GM23248 (cell line): ENCODE measurements around the gene MMAA. TPM values are rescaled to one million over a fixed set of nuclear protein-coding genes. Genes with fewer than 3 reads are reported as not detected.

Experiments
- DNase-seq: peaks from one replicate; pipeline ENCODE4 v3.0.0-alpha.2; 2015
- H2AFZ ChIP-seq: fragments of 200-600 bp; sonication (generic); 2 replicates; pipeline ENCODE4 v1.6.1; 2016; ENCODE audit warnings: antibody characterized with exemption
- H3F3A ChIP-seq: fragments of 200-600 bp; sonication (generic); 2 replicates; pipeline ENCODE4 v1.6.1; 2016; ENCODE audit warnings: mild to moderate bottlenecking, antibody characterized with exemption, mixed run types; ENCODE audit not compliant: insufficient read depth
- H3K27ac ChIP-seq: fragments of 200-600 bp; sonication (generic); 2 replicates; pipeline ENCODE4 v1.5.1; 2016; ENCODE audit warnings: mild to moderate bottlenecking
- H3K27me3 ChIP-seq: fragments of 200-600 bp; sonication (generic); replicated peaks from 2 replicates; pipeline ENCODE4 v1.6.1; 2016; ENCODE audit warnings: mild to moderate bottlenecking; ENCODE audit not compliant: insufficient read depth
- H3K36me3 ChIP-seq: fragments of 200-600 bp; sonication (generic); 2 replicates; pipeline ENCODE4 v1.6.1; 2016; ENCODE audit warnings: low read depth, mild to moderate bottlenecking
- H3K4me1 ChIP-seq: fragments of 200-600 bp; sonication (generic); 2 replicates; pipeline ENCODE4 v1.6.1; 2016; ENCODE audit warnings: mild to moderate bottlenecking; ENCODE audit not compliant: insufficient read depth
- H3K4me2 ChIP-seq: fragments of 200-600 bp; sonication (generic); one replicate; pipeline ENCODE4 v1.6.1; 2016; ENCODE audit warnings: mild to moderate bottlenecking; ENCODE audit not compliant: unreplicated experiment
- H3K4me3 ChIP-seq: fragments of 200-600 bp; sonication (generic); 2 replicates; pipeline ENCODE4 v1.5.1; 2016; ENCODE audit warnings: mild to moderate bottlenecking
- H3K79me2 ChIP-seq: fragments of 200-600 bp; sonication (generic); 2 replicates; pipeline ENCODE4 v1.6.1; 2016; ENCODE audit warnings: mild to moderate bottlenecking; ENCODE audit not compliant: insufficient read depth
- H3K9ac ChIP-seq: fragments of 200-600 bp; sonication (generic); 2 replicates; pipeline ENCODE4 v1.6.1; 2016; ENCODE audit warnings: mild to moderate bottlenecking
- H3K9me2 ChIP-seq: fragments of 200-600 bp; sonication (generic); 2 replicates; pipeline ENCODE4 v1.6.1; 2016; ENCODE audit warnings: mixed run types, mild to moderate bottlenecking, moderate library complexity; ENCODE audit not compliant: insufficient read depth
- H3K9me3 ChIP-seq: fragments of 200-600 bp; sonication (generic); one replicate; pipeline ENCODE4 v1.6.1; 2017; ENCODE audit warnings: low read depth
- H4K20me1 ChIP-seq: fragments of 200-600 bp; sonication (generic); 2 replicates; pipeline ENCODE4 v1.6.0; 2016; ENCODE audit not compliant: insufficient read depth
- EZH2 ChIP-seq: fragments of 200-600 bp; sonication (generic); IDR thresholded peaks from 2 replicates; pipeline ENCODE4 v1.6.1; 2018; ENCODE audit warnings: antibody characterized with exemption, mild to moderate bottlenecking; ENCODE audit not compliant: insufficient read depth, poor library complexity, severe bottlenecking
- EZH2phosphoT487 ChIP-seq: fragments of 200-600 bp; sonication (generic); IDR thresholded peaks from 2 replicates; pipeline ENCODE4 v1.6.1; 2018; ENCODE audit warnings: antibody characterized with exemption, moderate library complexity, mild to moderate bottlenecking, low read depth; ENCODE audit not compliant: insufficient read depth
- WGBS, 2 experiments: methylation state at CpG; one replicate each; pipeline ENCODE4 v1.1.6; 2015 to 2017; ENCODE audit warnings: low lambda C conversion rate in 2 of 2, low coverage in 1 of 2; ENCODE audit errors: missing lambda C conversion rate in 2 of 2; 5-methylcytosine and 5-hydroxymethylcytosine counted together
- in situ Hi-C: fragments of 300-500 bp; cut with MboI; formaldehyde crosslinking; loops from 2 replicates; pipeline ENCODE4 v1.15.0; 2020
- polyA plus RNA-seq: library from polyadenylated mRNA; unstranded; fragments of >200 nt; fragmentation: Nextera tagmentation; extraction: Ambion mirVana; gene quantifications from 2 replicates; pipeline ENCODE4 v1.2.1, GENCODE V29; 2016
- total RNA-seq: library from RNA; depleted of rRNA; stranded (reverse); fragments of >200 nt; shearing (Covaris generic); gene quantifications from 2 replicates; pipeline ENCODE4 v1.2.3, GENCODE V29; 2014

MMAA gene
- total and polyA plus RNA-seq, 2 experiments from 2014 or later, result 5.5 to 9.9 TPM

DNA sequence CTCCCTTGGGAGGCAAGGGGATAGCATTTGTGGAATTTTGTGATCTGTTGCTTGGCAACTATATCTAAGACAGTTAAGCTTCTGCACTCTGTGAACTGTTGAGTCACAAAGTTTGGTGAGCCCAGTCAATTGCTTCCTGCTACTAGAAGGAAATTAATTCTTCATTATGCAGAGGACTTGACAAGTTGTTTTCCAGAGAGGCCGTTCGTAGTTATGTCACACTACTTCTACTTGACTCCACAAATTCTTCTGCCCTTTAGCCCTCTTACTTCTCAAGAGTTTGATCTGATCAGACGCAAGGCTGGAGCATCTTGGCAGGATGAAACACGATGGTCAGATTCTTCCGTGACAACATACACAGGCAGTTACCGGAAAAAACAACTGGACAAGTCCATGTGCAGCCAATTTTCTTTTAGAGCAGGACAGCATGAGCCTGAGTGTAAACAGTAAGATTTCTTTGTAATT lies 60.8 kb downstream of the MMAA start, which contains the start of gene C4orf51:
C4orf51 (plus strand) TSS at position 156 of the 465 bp plus-strand sequence; CDS start at position 214, 58 bp downstream.
- in situ Hi-C loops, result no loop called here
- Histone ChIP-seq H3K79me2 (no peaks in the 10 kb centered on the region), H3K36me3 (no peaks in the 10 kb centered on the region), H3F3A (peaks cover 15% of the 10 kb centered on the region), H2AFZ (peak within 1 kb of the TSS; percentile 61), H3K4me2 (peak within 1 kb of the TSS; percentile 73), H3K27me3 (no peaks in the 10 kb centered on the region), H4K20me1 (no peaks in the 10 kb centered on the region), H3K9me3 (no peaks in the 10 kb centered on the region), H3K4me1 (peaks cover 29% of the 10 kb centered on the region), H3K27ac (peak within 1 kb of the TSS; percentile 86), H3K4me3 (no peak within 1 kb of the TSS), H3K9ac (peak within 1 kb of the TSS; percentile 52), H3K9me2 (no peaks in the 10 kb centered on the region)
- DNase-seq, result peak; percentile 70
- 25 to 31% methylated on average over 6 of the region's 6 CpGs for WGBS, 2 experiments
- TF ChIP-seq EZH2 (no peak), EZH2phosphoT487 (no peak)

DNA sequence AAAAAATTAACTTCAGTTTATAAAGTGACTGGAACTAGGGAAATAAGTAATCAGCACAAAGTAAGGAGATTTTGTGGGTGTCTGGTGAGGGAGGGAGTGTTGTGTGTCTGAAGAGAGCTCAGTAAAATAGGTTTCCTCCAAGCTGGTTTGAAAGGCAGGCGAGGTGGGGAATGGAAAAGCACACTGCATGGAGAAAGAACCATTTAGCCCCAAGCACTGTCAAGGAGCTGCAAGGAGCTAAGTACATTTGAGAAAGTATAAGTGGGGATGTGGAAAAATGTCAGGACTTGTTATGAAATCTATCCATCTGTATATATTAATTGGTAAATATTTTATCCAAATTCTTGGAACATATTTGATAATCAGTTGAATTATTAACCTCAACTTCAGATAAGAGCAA lies 61.7 kb downstream of the MMAA start:
- no peaks in the 10 kb centered on the region for H3K36me3 ChIP-seq
- no peak overlapping the region for H3K27ac ChIP-seq
- no peaks in the 10 kb centered on the region for H3K9me2 ChIP-seq
- in situ Hi-C loops, result no loop called here
- peaks cover 29% of the 10 kb centered on the region for H3K4me1 ChIP-seq
- 81 to 88% methylated on average over 1 of the region's 1 CpG for WGBS, 2 experiments
- H4K20me1 ChIP-seq, result no peaks in the 10 kb centered on the region
- H2AFZ ChIP-seq, result no peak overlapping the region
- H3K9me3 ChIP-seq, result no peaks in the 10 kb centered on the region
- H3K27me3 ChIP-seq, result no peaks in the 10 kb centered on the region
- TF ChIP-seq EZH2 (no peak), EZH2phosphoT487 (no peak)
- H3F3A ChIP-seq, result peaks cover 15% of the 10 kb centered on the region
- no peak overlapping the region for H3K4me3 ChIP-seq
- no peaks in the 10 kb centered on the region for H3K79me2 ChIP-seq
- H3K4me2 ChIP-seq, result no peak overlapping the region
- DNase-seq, result peak; percentile 1
- no peak overlapping the region for H3K9ac ChIP-seq

DNA sequence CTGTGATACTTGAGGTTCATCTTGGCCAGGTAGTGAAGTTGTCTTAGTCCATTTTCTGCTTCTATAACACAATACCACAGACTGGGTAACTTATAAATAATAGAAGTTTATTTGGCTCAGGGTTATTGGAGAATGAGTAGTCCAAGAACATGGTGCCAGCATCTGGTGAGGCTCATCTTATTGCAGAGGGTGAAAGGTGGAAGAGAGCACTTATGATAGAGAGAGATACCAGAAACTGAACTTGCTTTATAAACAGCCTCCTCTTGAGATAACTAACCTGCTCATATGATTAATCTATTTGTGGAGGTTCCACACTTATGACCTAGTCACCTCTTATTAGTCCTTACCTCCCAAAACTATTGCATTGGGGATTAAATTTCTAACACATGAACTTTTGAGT lies 62.3 kb downstream of the MMAA start:
- Histone ChIP-seq H3K4me2 (no peak overlapping the region), H3K4me1 (peaks cover 29% of the 10 kb centered on the region), H3K79me2 (no peaks in the 10 kb centered on the region), H3K9me3 (no peaks in the 10 kb centered on the region), H3K9me2 (no peaks in the 10 kb centered on the region), H3K4me3 (no peak overlapping the region), H3K9ac (no peak overlapping the region), H4K20me1 (no peaks in the 10 kb centered on the region), H3K27ac (no peak overlapping the region), H3K27me3 (no peaks in the 10 kb centered on the region), H2AFZ (no peak overlapping the region), H3F3A (peaks cover 15% of the 10 kb centered on the region), H3K36me3 (no peaks in the 10 kb centered on the region)
- DNase-seq, result peak; percentile 6
- no peak for TF ChIP-seq EZH2
- no peak for TF ChIP-seq EZH2phosphoT487
- in situ Hi-C loops, result no loop called here

DNA sequence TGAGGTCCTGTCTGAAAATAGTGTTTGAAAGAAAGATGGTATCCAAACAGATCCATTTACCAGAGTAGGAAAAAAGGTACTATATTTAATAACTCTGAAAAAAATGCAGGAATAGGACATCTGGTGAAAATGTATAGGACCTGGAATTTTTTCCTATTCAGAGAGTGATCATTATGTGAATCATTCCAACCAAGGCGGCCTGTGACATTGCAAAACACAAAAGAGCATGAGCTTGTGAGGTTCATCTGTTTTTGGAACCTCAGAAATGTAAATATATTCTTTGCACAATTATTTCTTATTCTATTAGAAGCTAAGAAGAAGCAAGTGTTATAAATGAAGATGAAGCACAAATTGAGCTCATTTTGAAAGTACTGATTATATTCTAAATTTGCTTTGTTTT lies 62.8 kb downstream of the MMAA start:
- Histone ChIP-seq H3K9me2 (no peaks in the 10 kb centered on the region), H3K36me3 (no peaks in the 10 kb centered on the region), H3K9me3 (no peaks in the 10 kb centered on the region), H3K27me3 (no peaks in the 10 kb centered on the region), H3K27ac (peak overlapping the region; percentile 48), H4K20me1 (no peaks in the 10 kb centered on the region), H3K9ac (no peak overlapping the region), H2AFZ (peak overlapping the region; percentile 35; the same call in 1 of the 2 replicates), H3K4me2 (no peak overlapping the region), H3F3A (peaks cover 15% of the 10 kb centered on the region), H3K4me3 (no peak overlapping the region), H3K79me2 (no peaks in the 10 kb centered on the region), H3K4me1 (peaks cover 29% of the 10 kb centered on the region)
- in situ Hi-C loops, result no loop called here
- WGBS, 2 experiments, result 13 to 38% methylated on average over 1 of the region's 1 CpG
- TF ChIP-seq EZH2phosphoT487 (no peak), EZH2 (no peak)
- peak; percentile 69 for DNase-seq

DNA sequence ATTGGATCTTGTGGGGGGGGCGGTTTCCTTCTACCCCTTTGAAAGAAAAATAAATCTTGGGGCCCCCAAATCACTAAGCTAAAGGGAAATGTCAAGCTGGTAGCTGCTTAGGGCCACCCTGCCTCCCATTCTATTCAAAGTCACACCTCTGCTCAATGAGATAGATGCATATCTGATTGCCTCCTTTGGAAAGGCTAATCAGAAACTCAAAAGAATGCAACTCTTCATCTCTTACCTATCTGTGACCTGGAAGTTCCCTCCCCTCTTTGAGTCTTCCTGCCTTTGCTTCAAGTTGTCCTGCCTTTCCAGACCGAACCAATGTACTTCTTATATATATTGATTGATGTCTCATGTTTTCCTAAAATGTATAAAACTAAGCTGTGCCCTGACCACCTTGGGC lies 67.8 kb downstream of the MMAA start:
- no peaks in the 10 kb centered on the region for H3K9me3 ChIP-seq
- no peak for DNase-seq
- H4K20me1 ChIP-seq, result no peaks in the 10 kb centered on the region
- H3K9ac ChIP-seq, result no peak overlapping the region
- H3K4me2 ChIP-seq, result no peak overlapping the region
- no peak overlapping the region for H3K4me3 ChIP-seq
- H3K27me3 ChIP-seq, result no peaks in the 10 kb centered on the region
- no peaks in the 10 kb centered on the region for H3K79me2 ChIP-seq
- H3F3A ChIP-seq, result peaks cover 5% of the 10 kb centered on the region; the same call in 1 of the 2 replicates
- 30 to 36% methylated on average over 2 of the region's 2 CpGs for WGBS, 2 experiments
- peaks cover 4% of the 10 kb centered on the region for H3K4me1 ChIP-seq
- no peaks in the 10 kb centered on the region for H3K9me2 ChIP-seq
- H2AFZ ChIP-seq, result no peak overlapping the region
- TF ChIP-seq EZH2phosphoT487 (no peak), EZH2 (no peak)
- in situ Hi-C loops, result no loop called here
- H3K36me3 ChIP-seq, result no peaks in the 10 kb centered on the region
- no peak overlapping the region for H3K27ac ChIP-seq
